Suppressor macrophage treated with lipopolysaccharide for 1 hour (primary cell): ENCODE measurements around the gene RETREG3.

Experiments
- DNase-seq, 3 donors: peaks; one replicate each; pipeline ENCODE4 v3.0.0-alpha.2; 2020 to 2022

Gene RETREG3

DNA sequence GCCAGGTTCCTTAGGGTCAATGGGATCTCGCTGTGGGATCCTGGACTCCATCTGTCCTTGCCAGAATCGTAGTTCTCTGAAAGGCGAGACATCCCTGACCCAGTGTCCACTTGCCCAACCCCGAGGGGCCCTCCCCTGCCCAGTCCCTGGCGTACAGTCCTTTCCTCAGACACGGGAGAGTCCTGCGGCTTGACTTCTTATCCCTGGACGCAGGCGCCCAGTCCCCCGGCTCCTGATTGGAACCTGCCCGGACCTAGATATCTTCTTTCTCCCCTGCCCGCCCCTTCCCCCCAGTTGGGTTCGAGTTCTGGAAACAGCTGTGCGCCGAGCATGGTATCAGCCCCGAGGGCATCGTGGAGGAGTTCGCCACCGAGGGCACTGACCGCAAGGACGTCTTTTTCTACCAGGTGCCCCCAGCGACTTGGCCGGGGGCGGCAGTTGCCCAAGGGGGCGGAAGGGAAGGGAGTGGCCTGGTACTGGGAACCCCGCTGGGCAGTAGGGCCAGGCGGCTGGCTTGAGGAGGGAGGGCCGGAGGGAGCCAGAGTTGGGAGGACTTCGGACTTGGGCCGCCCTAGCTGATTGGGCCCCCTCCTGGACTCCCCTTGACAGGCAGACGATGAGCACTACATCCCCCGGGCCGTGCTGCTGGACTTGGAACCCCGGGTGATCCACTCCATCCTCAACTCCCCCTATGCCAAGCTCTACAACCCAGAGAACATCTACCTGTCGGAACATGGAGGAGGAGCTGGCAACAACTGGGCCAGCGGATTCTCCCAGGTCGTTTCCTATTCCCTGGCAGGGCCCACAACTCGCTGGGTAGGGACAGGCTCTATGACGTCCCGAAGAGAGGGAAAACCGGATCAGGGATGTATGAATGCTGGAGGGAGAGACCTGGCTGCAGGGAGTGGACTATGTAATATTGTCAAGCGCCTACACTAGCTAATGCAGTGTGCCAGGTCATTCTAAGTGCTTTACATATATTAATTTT lies 934 bp upstream of the RETREG3 start:
- peak in 1 of 3 donors; percentile 10 for DNase-seq

DNA sequence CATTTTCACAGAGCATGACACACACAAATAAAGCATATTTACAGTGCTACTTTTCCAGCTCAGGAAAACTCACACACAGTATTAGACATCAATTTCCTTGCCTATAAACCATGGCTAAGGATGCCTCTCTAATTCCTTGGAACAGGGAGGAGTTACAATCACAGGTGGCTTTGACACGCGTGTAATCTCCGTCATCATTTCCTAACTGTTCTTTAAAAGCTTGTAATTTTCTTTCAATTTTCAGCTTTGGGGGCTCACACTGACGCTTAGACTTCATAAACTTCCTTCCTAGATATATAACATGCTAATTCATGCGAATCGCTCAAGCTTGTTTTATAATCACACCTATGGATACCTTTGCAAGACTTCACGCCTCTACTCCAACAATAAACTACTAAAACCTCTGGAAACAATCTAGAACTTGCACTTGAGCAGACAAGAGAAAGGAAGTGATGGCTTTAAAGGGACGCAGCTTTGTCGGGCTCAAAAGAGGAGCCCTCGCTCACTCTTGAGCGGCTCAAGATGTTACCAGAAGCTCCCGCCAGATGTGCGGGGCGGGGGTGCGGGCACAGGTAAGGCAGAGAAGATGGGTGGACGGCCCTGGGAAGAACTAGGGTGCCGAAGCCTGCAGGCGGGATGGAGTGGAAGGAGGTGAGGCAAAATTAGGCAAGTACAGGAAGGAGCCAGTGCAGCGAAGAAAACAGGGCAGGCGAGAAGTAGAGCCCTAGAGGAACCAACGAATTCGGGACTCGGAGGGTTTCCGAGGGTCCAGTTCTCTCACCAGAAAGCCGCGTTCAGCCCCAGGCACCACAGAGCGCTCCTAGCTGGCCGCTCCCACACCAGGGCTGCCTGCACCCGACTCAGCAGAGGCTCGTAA lies 631 bp downstream of the RETREG3 start:
- DNase-seq = peak in 2 of 3 donors; percentile 13 to 21

DNA sequence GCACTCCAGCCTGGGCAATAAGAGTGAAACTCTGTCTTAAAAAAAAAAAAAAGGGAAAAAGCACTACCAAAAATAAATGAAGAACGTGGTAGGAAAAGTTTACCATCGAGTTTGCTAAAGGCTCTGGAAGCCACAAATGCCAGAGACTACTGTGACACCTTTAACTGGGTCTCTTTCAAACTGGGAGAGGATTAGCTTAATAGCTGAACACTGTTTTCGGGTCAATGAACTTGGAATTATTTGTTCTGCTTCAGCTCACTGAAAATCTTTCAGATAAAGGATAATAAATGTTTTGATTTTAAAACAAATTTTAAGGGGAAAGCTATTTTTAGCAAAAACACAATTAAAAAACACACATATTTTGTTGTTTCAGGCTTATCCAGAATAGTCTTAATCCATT lies 1.4 kb downstream of the RETREG3 start:
- DNase-seq = no peak

DNA sequence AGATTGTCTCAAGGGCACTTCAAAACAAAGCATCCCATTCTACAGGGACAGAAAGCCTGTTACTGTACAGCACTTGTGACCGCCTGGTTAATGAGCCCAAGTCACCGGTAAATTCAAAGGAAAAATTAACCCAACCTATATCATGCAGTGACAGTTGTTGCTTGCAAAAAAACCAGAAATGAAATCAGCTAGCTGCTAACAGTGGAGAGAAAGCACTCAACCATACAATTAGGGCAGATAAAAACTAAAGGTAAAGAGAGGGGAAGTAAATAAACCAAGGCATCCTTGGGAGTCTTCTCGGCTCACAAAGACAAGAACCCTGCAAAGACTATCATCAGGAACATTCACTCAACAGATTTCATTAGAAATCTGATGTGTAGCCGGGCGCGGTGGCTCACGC lies 5.9 kb downstream of the RETREG3 start:
- no peak for DNase-seq

DNA sequence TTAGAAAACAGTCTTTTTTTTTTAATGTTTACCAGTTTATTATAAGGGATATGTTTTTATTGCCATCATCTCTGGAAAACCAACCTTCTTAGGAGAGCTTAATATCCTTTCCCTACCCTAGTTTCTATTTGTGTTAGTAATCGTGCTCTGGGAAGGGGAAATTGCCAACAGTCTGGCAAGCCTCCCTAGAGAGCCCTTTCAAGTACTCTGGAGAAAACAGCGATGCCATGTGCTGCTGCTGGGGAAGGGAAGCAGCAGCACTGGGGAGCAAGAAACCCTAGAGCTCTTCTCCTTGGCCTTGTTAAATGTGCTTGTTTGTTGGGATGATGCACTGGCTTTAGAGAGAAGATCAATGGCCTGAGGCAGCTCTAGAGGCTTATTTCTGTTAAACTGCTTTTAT lies 10.3 kb downstream of the RETREG3 start:
- DNase-seq = no peak

DNA sequence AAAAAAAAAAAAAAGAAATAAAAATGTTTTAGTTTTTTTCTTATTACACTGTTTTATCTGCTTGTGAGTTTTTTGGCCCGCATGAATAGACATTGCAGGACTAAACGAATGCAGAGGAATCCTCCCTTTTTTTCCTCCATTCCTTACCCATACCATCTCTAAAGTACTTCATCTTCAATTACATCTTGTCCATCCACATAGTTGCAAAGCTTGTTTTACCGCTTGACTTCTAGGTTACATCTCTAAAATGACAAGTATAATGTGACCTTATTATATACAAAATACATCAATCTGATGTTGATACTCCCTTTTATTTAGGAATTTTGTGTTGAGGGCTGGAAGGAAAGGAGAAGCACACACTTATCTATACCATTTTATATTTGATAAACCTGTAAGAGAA lies 12.8 kb downstream of the RETREG3 start:
- no peak for DNase-seq

DNA sequence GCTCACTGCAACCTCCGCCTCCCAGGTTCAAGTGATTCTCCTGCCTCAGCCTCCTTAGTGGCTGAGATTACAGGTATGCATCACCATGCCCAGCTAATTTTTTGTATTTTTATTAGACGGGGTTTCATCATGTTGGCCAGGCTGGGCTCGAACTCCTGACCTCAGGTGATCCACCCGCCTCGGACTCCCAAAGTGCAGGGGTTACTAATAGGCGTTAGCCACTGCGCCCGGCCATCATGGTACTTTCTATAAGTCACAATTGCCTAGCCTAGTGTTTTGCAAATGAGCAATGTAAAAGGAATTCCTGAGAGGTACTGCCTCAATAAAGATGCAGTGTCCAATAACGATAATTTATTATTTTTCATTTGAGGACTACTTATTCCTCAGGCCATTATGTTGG lies 17.8 kb downstream of the RETREG3 start:
- no peak for DNase-seq

DNA sequence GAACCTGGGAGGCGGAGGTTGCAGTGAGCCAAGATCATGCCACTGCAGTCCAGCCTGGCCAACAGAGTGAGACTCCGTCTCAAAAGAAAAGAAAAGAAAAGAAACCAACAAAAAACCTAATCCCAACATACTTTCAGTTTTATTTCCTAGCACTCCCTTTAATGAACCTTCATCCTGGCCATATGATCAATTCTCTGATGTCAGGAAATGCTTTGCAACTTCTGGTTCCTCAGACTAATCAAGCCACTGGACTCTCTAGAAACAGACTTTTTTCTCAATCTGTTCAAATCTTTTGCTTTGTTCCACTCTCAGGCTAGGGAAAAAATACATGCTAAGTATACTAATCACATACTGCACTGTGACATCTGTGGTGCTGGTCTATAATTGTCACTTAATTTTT lies 18.3 kb downstream of the RETREG3 start:
- no peak for DNase-seq

DNA sequence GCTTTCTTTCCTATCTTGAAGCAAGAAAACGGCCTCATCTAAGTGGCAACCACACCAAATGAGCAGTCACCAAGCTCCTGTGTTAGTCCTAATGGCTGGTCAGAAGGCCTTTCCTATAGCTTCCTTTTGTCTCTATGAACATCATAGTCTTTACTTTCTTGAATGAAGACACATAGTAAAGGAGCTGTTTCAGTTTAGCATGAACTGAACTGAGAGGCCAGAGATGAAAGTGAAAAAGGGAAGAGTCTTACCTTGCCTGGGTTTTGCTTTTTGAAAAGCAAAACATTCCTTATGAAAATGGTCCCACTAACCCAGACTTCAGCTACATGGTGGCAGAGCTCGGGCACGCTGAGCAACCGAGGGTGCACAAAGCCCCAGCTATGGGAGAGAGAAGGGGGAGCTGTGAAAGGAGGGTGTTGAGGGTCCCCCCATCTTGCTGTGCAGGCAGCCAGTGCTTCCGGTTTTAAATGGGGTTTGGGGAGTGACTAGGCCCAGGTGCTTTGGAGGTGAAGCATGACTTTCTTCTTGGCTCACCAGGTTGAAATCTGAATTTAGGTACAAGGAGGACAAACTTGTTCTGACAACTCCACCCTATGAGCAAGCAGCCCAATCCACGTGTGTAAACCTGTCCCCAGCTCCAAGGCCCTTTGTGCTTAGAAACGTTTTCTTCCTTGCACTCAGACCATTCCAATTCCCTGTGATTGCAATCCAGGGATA lies 22.5 kb downstream of the RETREG3 start:
- no peak for DNase-seq

DNA sequence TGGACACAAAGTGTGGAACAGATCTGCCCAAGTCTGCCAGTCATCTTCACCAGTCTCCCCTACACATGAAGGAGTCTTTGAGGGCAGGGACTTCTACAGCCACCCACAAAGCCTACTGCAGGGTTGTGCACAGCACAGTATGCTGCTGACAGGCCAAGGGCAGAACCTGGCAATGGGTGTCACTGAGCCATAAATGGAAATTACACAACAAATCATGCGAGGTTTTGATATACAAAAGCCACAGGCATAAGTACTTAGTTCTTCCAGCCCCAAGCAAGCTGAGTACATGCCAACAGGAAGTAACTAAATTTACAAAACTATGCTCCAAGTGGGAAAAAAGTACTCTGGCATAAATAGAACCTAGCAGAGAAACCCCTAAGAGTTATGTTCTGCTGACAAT lies 23.8 kb downstream of the RETREG3 start:
- peak; percentile 38 to 63 (median 44) for DNase-seq

DNA sequence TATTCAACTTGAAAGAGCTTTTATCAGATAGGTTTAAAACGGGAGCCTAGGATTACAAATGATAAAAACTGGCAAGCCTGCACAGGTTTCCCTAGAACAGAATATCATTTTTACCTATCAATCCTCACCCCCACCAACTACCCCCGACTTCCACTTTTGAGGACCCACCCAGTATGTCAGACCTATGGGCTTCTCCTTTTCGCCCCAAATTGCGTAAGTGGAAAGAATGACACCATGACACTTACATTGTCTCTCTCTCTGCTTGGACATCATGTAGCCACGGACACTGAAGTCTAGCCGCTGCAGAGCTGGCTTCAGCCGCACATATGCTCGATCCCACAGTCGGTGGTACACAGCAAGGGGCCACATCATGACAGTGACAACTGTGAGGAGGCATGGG lies 24.3 kb downstream of the RETREG3 start:
- DNase-seq = peak; percentile 68 to 86 (median 81)

DNA sequence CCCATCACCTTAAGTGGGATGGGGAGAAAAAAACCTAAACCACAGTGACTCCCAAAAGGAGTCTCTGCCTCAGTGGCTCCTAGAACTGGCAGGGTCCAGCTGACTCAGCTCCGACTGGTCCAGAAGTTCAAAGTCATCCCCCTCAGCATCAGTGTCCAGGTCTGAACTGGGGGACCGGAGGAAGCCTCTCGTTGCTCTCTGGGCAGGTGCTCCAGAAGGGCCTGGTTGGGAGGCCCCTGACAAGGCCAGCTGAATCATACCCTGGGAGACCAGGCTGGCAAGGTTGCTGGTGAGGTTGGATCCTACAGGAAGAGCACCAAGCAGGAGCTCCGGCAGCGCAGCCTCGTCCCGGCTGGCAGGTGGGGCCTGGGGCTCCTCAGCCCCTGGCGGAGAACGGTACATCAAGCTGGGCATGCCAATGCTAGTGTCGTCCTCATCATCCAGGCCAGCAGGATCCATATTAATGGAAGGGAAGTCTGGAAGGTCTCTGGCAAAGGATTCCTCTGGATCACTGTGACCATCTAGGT lies 27.4 kb downstream of the RETREG3 start:
- no peak for DNase-seq

DNA sequence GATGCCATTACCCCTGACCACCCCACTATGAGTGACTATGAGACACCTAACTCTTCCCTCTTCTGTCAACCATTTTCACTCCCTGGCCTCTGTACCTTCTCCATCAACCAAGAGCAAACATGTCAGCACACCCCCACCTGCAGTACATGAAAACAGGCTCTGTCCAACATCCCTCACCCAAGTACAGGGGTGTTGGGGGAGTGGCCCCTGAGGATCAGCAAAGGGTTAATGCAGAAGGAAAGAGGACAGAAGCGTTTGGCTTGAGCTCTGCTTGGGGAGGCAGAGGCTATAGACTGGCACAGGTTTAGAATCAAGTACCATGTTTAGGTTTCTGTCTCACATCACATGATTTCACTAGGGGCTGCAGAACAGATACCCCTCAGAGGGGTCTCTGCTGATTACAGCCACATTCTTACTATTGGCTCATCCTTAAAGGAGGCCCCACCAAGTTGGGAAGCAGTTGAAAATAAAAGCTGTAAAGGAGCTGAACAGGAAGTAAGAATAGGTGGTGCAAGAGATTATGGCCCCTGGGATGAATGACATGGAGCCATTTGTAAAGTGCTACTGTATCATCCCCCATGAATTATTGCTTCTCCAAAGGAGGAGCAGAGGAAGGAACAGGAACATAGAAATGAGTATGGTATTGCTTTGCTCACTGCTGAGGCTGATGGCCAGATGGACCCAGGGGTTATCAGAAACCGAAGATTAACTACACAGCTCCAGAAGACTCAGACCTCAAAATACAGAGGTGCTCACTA lies 29.2 kb downstream of the RETREG3 start:
- DNase-seq = no peak

DNA sequence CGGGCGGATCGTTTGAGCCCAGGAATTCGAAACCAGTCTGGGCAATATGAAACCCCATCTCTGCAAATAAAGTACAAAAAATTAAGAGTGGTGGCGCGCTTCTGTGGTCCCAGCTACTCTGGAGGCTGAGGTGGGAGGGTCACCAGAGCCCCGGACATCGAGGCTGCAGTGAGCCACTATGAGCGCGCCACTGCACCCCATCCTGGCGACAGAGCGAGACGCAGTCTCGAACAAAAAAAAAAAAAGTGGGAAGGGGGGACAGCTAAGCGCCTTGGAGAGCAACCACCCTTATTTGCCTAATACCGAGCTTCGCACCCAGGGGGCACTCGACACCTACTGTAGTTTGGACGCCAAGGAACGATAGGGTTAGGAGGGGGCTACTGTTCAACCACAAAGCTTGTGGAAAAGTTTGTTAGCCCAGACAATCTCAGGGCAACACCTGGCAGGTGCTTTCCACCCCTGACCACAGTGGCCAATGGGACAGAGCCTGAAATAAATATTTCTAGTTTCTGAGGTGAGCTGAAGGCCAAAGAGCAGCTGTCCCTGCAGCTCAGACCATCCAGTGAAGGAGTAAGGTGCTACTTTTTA lies 30.8 kb downstream of the RETREG3 start:
- DNase-seq = peak; percentile 71 to 81 (median 74)

DNA sequence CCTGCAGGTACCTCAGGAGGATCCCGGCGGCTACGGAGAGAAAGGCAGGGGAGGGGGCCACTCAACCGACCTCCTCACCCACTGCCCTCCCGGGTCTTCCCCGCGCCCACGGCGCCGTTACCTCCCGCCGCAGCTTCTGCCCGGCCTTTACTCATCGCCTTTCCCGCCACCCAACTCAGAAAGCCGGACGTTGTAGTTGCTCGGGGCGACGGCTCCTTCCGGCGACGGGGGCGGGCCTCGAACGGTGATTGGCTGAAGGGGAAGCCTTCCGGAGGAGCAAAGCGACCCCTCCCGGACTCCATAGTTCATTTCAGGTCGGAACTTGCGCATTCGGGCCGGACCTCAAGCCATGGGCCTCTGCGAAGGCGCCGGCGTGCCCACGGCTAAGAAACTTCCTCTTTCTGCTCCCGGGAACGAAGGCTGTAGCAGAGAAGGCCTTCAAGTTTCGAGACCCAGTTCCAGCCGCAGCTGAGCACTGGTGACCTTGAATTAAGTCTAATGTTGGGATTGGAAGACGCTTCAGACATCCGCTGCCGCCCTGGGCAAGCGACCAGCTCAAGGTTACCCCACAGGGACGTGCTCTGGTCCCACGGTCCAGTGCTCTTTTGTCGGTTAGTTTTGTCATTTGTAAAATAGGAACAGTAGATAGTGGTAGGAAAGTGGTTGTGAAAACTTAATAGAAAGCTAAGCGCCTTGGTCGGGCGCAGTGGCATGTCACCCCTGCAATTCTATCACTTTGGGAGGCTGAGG lies 31.5 kb downstream of the RETREG3 start, which contains the start of gene PSMC3IP:
TSS of gene PSMC3IP (minus strand) at position 198 of the 750 bp plus-strand sequence. CDS start at position 155, 43 bp downstream.
- peak; percentile 98 to 99 (median 98) for DNase-seq

DNA sequence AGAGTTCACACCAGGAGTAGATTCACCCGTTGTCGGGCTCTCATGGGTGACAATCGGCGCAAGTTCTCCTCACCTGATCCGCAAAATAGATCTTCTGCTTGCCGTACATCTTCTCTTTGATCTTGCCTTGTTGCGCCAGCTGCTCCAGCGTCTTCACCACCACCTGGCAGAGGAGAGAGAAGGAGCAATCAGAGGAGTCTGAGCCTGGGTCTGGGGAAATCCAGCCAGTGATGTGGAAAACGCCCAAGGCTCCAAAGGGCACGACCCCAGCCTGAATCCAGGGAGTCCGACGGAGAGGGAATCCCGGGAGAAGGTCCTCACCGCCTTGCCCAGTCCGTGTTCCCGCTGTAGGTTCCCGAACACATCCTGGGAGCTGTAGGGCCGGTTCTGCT lies 32.0 kb downstream of the RETREG3 start:
- DNase-seq = no peak

DNA sequence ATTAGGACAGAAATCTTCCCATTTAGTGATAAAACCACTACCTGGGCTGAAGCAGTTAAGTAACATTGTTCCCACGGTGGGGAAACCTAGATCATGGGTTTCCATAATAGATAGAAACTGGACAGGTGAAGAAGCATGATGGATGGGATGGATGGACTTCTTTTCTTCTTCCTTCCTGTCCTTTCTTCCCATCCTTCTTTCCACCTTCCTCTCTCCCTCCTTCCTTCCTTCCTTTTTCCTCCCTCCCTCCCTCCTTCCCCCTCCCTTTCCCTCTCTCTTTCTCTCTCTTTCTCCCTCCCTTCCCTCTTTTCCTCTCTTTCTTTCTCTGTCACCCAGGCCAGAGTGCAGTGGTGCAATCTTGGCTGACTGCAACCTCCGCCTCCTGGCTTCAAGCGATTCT lies 34.7 kb downstream of the RETREG3 start:
- DNase-seq = no peak

DNA sequence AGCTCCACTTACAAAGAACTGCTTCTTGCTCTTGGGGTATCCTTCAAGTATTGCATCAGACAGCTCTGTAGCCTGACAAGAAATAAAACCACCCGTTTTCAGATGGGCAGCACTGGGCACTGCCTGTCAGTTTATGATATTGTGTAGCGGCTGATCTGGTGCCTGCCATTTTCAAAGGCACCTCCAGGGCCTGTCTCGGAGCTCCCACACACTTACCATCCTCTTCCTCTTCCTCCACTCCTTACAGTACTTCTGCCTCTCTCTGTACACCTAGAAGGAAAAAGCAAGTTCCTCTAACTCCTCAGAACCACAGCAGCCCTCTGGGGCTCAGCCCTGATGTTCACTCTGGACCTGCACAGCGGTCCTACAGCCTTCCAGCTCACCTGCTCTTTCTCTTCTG lies 36.1 kb downstream of the RETREG3 start:
- no peak for DNase-seq

DNA sequence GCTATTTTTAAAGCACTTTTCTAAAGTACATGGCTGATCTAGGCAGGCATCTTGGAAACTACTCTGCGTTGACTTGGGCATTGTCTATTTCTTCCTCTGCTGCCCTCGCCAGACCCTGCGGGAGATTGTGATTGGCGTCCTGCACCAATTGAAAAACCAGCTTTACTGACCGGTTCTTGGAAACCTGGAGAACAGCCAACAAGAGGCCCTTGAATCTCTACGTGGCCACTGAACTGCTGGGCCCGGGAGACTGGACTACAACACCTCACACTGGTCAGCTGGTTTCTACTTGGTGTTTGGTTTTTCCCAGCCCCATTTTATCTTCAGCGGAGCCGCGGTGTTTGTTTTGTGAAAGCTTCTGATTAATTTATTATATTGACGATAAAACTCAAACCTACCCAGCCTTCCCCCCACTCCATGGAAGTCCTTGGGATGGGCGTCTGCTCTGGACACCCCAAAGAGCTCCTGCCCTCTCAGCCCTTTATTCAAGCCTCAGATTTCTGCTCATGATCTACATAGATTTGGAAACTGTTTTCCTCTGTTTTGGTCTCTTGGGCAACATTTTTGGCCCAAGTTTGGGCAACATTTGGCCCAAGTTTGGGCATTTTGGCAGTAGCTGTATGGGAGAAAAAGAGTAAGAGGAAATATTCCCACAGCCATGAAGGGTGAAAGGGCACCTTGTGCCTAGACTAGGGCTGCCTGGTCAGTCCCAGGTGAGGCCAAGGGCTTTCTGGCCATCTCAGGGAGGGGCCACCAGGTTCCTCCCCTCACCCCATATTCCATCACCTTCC lies 37.5 kb downstream of the RETREG3 start:
- no peak for DNase-seq
